ENCODE data around the gene OTOP3.

The OTOP3 gene

DNA sequence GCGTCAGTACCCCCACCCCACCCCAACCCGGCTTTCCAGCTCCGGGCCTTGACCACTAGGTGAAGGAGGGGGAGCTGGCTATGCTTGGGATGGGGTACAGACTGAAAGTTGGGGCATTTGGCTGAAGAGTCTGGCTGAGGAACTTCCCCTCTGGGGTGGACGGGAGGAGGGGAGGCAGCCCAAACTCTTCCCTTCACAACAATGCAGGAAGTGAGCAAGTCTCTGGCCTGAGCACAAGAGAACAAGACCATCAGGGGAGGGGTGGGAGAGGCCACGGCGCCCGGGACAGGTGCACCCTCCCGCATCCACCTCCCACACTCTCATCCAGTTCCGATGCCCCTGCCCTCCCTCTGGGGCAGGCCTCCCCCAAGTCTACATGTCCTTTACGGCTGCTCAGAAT lies 18.3 kb upstream of the OTOP3 start:
- DNase-seq: no peak

DNA sequence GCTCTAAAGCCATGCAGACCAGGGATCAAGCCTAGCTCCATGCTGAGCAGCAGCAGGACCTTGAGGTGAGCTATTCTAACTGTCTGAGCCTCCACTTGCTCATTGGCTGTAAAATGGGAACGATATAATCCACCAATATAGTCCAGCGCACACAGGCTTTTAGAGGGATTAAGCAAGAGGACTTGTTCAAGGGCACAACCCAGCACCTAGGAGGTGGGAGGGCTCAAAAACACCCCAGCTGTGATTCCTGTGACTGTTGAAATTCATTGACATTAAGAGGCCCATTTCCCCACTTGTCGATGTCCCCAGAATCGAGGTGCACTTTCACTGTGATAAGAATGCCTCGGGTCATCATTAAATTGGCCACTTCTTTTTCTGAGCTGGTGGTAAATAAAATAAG lies 16.8 kb upstream of the OTOP3 start:
- DNase-seq: no peak

DNA sequence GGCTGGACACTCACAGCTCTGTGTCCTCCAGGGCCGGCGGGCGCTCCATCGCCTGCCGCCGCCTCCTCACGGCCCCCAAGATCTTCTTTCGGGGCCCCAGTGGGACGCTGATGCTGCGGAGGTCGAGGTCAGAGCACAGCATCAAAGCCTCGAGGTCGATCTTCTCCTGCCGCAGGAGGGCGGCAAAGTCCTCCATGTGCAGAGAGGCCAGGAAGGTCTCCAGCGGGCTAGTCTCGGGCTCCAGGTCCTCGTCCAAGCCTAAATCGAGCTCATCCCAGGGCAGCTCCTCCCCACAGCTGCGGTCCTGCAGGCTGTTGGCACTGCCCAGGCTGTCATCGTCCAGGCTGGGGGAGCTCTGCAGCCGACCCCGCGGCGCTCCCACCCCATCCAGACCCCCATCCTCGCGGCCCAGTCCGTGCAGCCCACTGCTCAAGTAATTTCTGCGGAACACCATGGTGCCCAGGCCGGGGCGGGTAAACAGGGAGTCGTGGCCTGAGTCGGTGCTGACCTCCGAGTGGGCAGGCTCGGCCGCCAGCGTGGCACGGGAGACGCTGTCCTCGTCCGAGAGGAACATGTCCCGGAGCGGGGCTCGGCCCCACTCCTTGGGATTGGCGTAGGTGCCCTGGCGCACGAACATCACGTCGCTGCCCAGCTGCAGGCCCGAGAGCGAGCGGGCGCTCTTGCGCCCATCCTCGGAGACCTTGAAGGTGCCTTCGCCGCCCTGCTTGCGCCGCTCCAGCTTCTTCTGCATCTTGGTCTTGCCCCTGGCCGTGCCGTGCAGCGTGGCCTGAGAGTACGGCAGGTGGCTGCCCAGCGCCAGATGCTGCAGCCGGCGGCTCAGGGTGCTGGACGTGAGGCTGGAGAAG lies 16.0 kb upstream of the OTOP3 start:
- no peak for DNase-seq

DNA sequence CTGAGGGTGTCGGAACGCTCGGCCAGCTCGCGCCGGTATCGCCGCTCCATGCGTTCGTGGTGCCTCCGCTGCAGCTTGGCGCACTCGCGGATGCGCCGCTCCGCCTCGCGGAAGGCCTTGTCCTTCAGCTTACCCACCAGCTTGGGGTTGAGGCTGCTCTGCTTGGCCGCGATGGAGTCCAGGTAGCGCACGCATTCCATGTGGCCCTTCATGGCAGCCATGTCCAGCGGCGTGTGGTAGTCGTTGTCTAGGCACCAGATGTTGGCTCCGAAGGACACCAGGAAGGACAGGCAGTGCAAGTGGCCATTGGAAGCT lies 15.4 kb upstream of the OTOP3 start:
- DNase-seq: no peak

DNA sequence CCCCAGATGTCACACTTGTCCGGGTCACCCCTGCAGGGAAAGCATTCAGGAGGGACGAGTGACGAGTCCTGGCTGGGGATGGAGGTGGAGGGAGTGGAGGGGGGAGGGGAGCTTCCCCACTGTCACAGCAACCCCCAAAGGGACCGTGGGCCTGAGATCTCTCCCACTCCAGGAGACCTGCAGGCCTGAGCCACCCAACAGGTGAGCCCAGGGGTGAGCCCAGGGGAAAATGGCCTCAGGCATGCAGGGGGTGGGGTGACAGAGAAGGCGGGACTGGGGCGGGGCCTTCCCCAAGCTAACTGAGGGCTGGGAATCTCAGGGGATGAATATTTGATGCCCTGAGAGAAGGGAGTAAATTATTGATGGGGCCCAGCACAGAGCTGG lies 15.1 kb upstream of the OTOP3 start:
- no peak for DNase-seq

DNA sequence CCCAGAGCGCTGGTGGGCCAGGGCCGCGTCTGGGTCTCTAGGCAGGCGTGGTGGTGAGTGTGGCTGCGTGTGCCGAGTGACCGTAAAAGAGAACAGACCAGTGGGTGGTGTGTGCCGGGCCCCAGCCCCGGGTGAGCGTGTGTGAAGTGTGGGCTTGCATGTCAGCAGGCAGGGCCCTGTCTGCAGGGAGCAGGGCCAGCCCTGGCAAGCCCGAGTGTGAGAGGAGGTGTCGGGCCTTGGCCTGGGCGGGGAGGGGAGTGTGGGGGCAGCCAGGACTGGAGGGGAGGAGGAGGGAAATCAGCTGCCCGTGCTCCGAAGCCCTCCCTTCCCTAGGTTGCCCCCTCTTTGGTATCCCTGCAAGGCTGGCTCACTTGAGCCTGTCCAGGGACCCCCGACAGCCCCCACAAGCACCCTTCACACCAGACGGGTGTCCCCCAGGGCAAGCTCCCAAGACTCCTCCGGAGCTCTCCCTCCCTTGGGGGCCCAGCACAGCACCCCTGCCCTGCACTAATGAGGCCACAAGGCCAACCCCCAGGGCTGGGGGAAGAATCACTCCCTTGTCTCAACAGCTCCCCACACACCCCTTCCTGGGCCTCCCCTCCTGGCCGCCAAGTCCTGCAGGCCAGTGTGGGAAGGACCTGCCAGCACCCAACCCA lies 14.5 kb upstream of the OTOP3 start:
- DNase-seq: no peak

DNA sequence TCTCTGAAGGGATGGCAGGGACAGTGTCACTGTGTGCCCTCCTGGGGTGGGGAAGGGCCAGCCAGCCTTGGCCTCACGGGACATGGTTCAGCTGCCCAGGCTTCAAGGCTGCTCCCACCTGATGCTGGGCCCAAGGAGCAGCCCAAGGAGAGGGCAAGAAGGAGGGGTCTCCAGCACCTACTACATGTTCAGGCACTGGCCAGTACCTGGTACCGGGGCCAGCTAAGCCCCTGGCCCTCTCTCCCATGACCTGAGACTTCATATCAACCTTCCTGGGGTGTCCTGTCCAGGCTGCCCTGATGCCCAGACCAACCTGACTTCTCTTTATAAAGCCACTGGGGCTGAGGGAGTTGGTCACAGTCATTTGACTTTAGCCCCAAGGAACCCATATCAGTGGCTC lies 13.9 kb upstream of the OTOP3 start:
- DNase-seq: no peak

DNA sequence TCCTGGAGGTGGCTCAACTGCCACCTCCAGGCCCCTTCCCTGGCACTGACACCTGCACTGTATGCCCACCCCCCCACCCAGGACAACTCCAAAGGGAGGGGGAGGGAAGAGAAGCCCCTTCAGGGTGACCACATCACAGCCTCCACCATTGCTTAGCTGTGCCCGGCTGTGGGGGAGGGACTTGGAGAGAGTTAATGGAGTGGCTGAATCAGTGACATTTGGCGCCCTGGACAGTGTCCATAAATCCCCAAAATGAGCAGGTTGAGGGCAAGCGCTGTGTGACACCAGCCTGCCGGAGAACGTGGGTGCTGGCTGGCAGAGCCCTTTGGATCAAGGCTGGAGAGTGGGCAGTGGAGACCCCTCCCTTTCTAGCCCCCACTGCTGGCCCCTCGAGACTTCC lies 13.5 kb upstream of the OTOP3 start:
- no peak for DNase-seq

- DNase-seq: no peak
These were observed 12.8 kb upstream of the OTOP3 start, which contains the start of gene USH1G for GRCh38 chr17:74922694-74923537. TSS of gene USH1G (minus strand) at chr17:74923255. CDS start at chr17:74923073, 182 bp downstream.

- no peak for DNase-seq
These were observed 12.0 kb upstream of the OTOP3 start for GRCh38 chr17:74923538-74924249.

GRCh38 chr17:74924250-74924948 lies 11.3 kb upstream of the OTOP3 start, which contains the start of gene OTOP2:
TSS of gene OTOP2 (plus strand) at chr17:74924273. CDS start at chr17:74924633, 360 bp downstream.
- no peak for DNase-seq

DNA sequence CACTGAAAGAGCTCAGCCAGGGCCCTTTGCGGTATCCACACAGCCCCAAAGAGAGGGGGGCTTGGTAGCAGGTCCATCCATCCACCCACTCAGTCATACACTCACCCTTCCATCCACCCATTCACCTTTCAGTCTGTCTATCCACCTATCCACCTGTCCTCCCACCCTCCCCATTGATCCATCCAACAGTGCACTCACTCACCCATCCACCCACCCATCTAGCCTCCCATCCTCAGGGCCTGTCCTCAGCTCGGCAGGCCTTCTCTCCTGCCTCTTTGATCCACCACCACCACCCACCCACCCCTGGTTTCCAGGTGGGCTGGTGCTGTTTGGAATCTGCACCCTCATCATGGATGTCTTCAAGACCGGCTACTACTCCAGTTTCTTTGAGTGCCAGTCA lies 10.5 kb upstream of the OTOP3 start:
- no peak for DNase-seq

- DNase-seq: no peak
These were observed 6.9 kb upstream of the OTOP3 start for GRCh38 chr17:74928786-74929185.

GRCh38 chr17:74930535-74931036 lies 5.1 kb upstream of the OTOP3 start:
- no peak for DNase-seq

- no peak for DNase-seq
These were observed 650 bp upstream of the OTOP3 start for GRCh38 chr17:74935048-74935447.

- no peak for DNase-seq
These were observed 737 bp downstream of the OTOP3 start for GRCh38 chr17:74936470-74936799.

GRCh38 chr17:74937064-74938051 lies 1.7 kb downstream of the OTOP3 start:
- DNase-seq: no peak

DNA sequence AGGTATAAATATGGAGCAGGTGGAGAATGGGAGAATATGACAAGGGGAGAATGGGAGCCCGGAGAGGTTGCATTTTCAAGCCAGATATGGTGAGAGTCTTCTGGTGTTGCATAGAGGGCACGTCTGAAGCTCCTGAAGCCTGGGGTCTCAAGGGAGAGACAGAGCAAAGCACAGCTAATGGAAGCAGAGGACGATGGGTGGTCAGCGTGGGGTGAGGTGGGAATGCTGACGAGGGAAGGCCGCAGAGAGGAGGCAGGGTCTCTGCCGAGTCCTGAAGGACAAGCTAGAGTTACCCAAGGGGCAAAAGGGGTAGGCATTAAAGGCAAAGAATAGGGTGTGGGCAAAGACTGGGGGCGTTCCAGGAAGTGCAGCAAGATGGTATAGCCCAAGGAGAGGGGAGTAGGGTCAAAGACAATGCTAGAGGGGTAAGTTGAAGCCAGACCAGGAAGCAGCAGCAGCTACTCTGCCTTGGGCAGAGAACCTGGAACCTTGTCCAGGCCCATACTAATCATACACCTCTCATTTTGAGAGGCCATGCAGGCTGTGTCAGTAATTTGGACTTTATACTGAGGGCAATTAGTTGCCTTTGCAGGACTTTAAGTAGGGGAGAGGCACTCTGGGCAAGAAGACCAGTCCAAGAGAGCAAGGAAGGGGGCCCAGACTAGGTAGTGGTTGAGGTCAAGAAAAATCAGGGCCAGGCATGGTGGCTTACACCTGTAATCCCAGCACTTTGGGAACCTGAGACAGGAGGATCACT lies 2.7 kb downstream of the OTOP3 start:
- no peak for DNase-seq

- no peak for DNase-seq
These were observed 3.8 kb downstream of the OTOP3 start for GRCh38 chr17:74939534-74939933.

DNA sequence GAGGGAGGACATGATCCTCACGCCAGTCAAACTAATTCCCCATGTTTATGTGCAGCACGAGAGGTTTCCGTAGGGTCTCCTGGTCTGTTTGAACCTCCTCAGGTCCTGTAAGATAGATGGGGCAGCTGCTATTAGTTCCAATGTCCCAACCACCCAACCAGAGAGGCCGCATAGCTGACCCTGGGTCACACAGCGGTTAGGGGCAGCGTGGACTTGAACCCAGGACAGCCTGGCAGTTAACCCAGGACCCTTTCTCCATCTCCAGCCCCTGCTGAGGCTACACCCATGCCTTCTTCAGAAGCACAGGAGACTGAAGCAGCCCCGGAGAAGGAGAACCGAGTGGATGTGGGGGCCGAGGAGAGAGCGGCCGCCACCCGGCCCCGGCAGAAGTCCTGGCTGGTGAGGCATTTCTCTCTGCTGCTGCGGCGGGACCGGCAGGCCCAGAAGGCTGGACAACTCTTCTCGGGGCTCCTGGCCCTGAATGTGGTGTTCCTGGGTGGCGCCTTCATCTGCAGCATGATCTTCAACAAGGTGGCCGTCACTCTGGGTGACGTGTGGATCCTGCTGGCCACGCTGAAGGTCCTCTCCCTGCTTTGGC lies 5.5 kb downstream of the OTOP3 start:
- DNase-seq: no peak
